Endodermal cell (in vitro differentiated cells): ENCODE data around the gene NCSTN. TPM values are rescaled to one million over a fixed set of nuclear protein-coding genes. Genes with fewer than 3 reads are reported as not detected.

Experiments used
- DNase-seq: peaks from one replicate; pipeline ENCODE4 v3.0.0-alpha.2; 2017
- H3K27ac ChIP-seq: 2 replicates; pipeline ENCODE4 v1.5.1; 2013; ENCODE audit warnings: mild to moderate bottlenecking, low read depth, low read length, moderate library complexity
- H3K27me3 ChIP-seq: 2 replicates; pipeline ENCODE4 v1.6.1; 2013; ENCODE audit warnings: mild to moderate bottlenecking, low read length, moderate library complexity; ENCODE audit not compliant: insufficient read depth, control insufficient read depth, poor library complexity, severe bottlenecking
- H3K36me3 ChIP-seq: 2 replicates; pipeline ENCODE4 v1.7.0; 2013; ENCODE audit warnings: mild to moderate bottlenecking, low read length, moderate library complexity; ENCODE audit not compliant: control insufficient read depth, insufficient read depth
- H3K4me1 ChIP-seq: one replicate; pipeline ENCODE4 v1.7.0; 2013; ENCODE audit warnings: low read length; ENCODE audit not compliant: control insufficient read depth, insufficient read depth
- H3K4me3 ChIP-seq: 2 replicates; pipeline ENCODE4 v1.5.1; 2013; ENCODE audit warnings: mild to moderate bottlenecking, low read length, moderate library complexity
- H3K9ac ChIP-seq: 2 replicates; pipeline ENCODE4 v1.6.1; 2013; ENCODE audit warnings: mild to moderate bottlenecking, low read length, moderate library complexity; ENCODE audit not compliant: poor library complexity, severe bottlenecking; ENCODE audit errors: extremely low read depth
- H3K9me3 ChIP-seq: 2 replicates; pipeline ENCODE4 v1.6.1; 2013; ENCODE audit warnings: mild to moderate bottlenecking, low read length, moderate library complexity; ENCODE audit not compliant: control insufficient read depth
- H3K27ac Mint-ChIP-seq: 2 replicates; pipeline ENCODE4 v1.8.0; 2020; ENCODE audit warnings: mixed read lengths
- H3K27me3 Mint-ChIP-seq: 2 replicates; pipeline ENCODE4 v1.8.0; 2021; ENCODE audit warnings: mild to moderate bottlenecking, mixed read lengths; ENCODE audit not compliant: insufficient read depth
- H3K36me3 Mint-ChIP-seq: 2 replicates; pipeline ENCODE4 v1.8.0; 2020; ENCODE audit warnings: low read depth, mixed read lengths
- H3K4me1 Mint-ChIP-seq: 2 replicates; pipeline ENCODE4 v1.8.0; 2020; ENCODE audit warnings: mixed read lengths
- H3K4me3 Mint-ChIP-seq: 2 replicates; pipeline ENCODE4 v1.8.0; 2020; ENCODE audit warnings: mild to moderate bottlenecking, moderate library complexity, mixed read lengths
- H3K9me3 Mint-ChIP-seq: 2 replicates; pipeline ENCODE4 v1.8.0; 2020; ENCODE audit warnings: mild to moderate bottlenecking, mixed read lengths
- WGBS, 2 experiments: methylation state at CpG; one replicate each; pipeline versions ENCODE4 v1.1.5 to v1.1.7; 2013; ENCODE audit warnings: missing lambda C conversion rate in 2 of 2, mixed read lengths in 1 of 2; ENCODE audit not compliant: insufficient coverage in 1 of 2, insufficient read length in 1 of 2; 5-methylcytosine and 5-hydroxymethylcytosine counted together
- total RNA-seq, 2 donors: library from RNA; stranded (reverse); fragmentation: NEBNext Ultra II Directional in 1 of 2; extraction: Animal tissue kit (Norgen Biotek cat#: 25700) in 1 of 2; gene quantifications; 2 replicates in 1 of 2; 3 replicates in 1 of 2; pipeline ENCODE4 v1.2.1, GENCODE V29; 2021
- TF ChIP-seq, protein P1 (sequence below): fragments of 200-600 bp; sonication (generic); conservative IDR thresholded peaks from 2 replicates; pipeline ENCODE4 v1.5.0; 2021; ENCODE audit warnings: antibody characterized with exemption, mild to moderate bottlenecking

NCSTN gene
- total RNA-seq, 2 donors from 2014 or later: 103 to 107 TPM

DNA sequence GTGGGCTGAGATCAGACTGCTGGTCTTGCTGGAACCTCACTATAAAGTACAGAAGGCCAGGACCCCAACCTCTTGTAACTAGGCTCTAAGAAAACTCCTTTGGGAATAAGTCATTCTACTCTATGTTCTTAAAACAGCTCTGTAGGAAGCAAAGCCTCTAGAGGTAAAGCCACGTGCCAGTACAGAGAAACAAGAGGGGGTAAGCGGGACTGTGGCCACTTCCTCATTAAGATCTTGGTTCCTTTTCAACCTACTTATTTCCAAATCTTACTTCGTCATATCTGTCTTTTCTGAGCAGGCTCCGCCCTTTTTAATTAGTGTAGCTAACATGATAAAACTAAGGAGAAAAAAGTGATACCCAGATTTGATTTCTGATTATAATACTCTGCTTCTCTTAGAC is 3.8 kb downstream of the NCSTN start:
- H3K9ac ChIP-seq: no peak overlapping the region

DNA sequence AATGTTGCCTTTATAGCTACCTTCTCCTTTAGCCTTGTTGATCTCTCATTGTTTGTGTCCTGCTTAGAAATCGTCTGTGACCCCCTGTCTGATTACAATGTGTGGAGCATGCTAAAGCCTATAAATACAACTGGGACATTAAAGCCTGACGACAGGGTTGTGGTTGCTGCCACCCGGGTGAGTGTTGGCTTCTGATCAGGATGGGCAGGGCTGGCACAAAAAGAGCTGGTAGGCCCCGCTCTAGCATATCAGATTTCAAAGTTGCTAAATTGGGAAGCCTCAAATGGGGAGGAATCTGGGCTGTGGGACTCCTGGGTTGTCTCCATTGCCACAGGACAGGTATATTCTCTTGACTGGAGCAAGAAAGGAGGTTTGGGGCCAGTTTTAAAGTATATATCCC is 8.4 kb downstream of the NCSTN start:
- WGBS, 2 experiments: 92 to 96% methylated on average over 3 to 4 of the region's 4 CpGs

More for the DNA sequence above, 3.8 kb downstream of the NCSTN start:
- no peaks in the 10 kb centered on the region for H3K9me3 Mint-ChIP-seq
- H3K4me3 Mint-ChIP-seq: no peak overlapping the region
- no peaks in the 10 kb centered on the region for H3K27me3 Mint-ChIP-seq
- H3K4me1 ChIP-seq: no peaks in the 10 kb centered on the region
- TF ChIP-seq, protein P1, sequence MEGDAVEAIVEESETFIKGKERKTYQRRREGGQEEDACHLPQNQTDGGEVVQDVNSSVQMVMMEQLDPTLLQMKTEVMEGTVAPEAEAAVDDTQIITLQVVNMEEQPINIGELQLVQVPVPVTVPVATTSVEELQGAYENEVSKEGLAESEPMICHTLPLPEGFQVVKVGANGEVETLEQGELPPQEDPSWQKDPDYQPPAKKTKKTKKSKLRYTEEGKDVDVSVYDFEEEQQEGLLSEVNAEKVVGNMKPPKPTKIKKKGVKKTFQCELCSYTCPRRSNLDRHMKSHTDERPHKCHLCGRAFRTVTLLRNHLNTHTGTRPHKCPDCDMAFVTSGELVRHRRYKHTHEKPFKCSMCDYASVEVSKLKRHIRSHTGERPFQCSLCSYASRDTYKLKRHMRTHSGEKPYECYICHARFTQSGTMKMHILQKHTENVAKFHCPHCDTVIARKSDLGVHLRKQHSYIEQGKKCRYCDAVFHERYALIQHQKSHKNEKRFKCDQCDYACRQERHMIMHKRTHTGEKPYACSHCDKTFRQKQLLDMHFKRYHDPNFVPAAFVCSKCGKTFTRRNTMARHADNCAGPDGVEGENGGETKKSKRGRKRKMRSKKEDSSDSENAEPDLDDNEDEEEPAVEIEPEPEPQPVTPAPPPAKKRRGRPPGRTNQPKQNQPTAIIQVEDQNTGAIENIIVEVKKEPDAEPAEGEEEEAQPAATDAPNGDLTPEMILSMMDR: no peak
- peaks cover 48% of the 10 kb centered on the region for H3K36me3 Mint-ChIP-seq
- H3K4me3 ChIP-seq: no peak overlapping the region
- no peak for DNase-seq
- no peak overlapping the region for H3K27ac Mint-ChIP-seq
- WGBS, 2 experiments: 67 to 71% methylated on average over 3 to 4 of the region's 4 CpGs
- H3K27me3 ChIP-seq: no peaks in the 10 kb centered on the region
- H3K27ac ChIP-seq: no peak overlapping the region
- H3K4me1 Mint-ChIP-seq: peaks cover 10% of the 10 kb centered on the region
- H3K36me3 ChIP-seq: peaks cover 68% of the 10 kb centered on the region
- H3K9me3 ChIP-seq: no peaks in the 10 kb centered on the region

GRCh38 chr1:160352555-160352954 is 9.4 kb downstream of the NCSTN start:
- H3K4me1 ChIP-seq: no peaks in the 10 kb centered on the region
- no peaks in the 10 kb centered on the region for H3K9me3 ChIP-seq
- H3K4me1 Mint-ChIP-seq: no peaks in the 10 kb centered on the region
- 96 to 100% methylated on average over 3 to 8 of the region's 8 CpGs for WGBS, 2 experiments
- H3K9me3 Mint-ChIP-seq: no peaks in the 10 kb centered on the region
- no peak overlapping the region for H3K27ac ChIP-seq
- peaks cover 82% of the 10 kb centered on the region for H3K36me3 Mint-ChIP-seq
- no peak overlapping the region for H3K4me3 ChIP-seq
- H3K27ac Mint-ChIP-seq: no peak overlapping the region
- H3K27me3 Mint-ChIP-seq: no peaks in the 10 kb centered on the region
- no peak overlapping the region for H3K4me3 Mint-ChIP-seq
- H3K27me3 ChIP-seq: no peaks in the 10 kb centered on the region
- no peak for DNase-seq
- peaks cover 98% of the 10 kb centered on the region for H3K36me3 ChIP-seq
- TF ChIP-seq, protein P1: no peak
- no peak overlapping the region for H3K9ac ChIP-seq

More for the DNA sequence above, 8.4 kb downstream of the NCSTN start:
- Histone ChIP-seq H3K27me3 (no peaks in the 10 kb centered on the region), H3K36me3 (peaks cover 95% of the 10 kb centered on the region), H3K4me3 (no peak overlapping the region), H3K9ac (no peak overlapping the region), H3K9me3 (no peaks in the 10 kb centered on the region), H3K27ac (no peak overlapping the region), H3K4me1 (no peaks in the 10 kb centered on the region)
- no peak for DNase-seq
- Mint-ChIP-seq H3K4me1 (no peaks in the 10 kb centered on the region), H3K27me3 (no peaks in the 10 kb centered on the region), H3K36me3 (peaks cover 79% of the 10 kb centered on the region), H3K4me3 (no peak overlapping the region), H3K9me3 (no peaks in the 10 kb centered on the region), H3K27ac (no peak overlapping the region)
- TF ChIP-seq, protein P1: no peak
